LNCAP (cell line): ENCODE data around the gene PDE11A.

ENCODE experiments used
- CTCF ChIP-seq: fragments of 450-650 bp; IDR thresholded peaks from 2 replicates; pipeline ENCODE4 v1.5.1; 2017; ENCODE audit warnings: mild to moderate bottlenecking

The PDE11A gene

GRCh38 chr2:177682836-177683660, 389.5 kb downstream of the PDE11A start:
- TF ChIP-seq CTCF: no peak

- no peak for TF ChIP-seq CTCF
Measured at GRCh38 chr2:177682006-177682405, 390.6 kb downstream of the PDE11A start.

DNA sequence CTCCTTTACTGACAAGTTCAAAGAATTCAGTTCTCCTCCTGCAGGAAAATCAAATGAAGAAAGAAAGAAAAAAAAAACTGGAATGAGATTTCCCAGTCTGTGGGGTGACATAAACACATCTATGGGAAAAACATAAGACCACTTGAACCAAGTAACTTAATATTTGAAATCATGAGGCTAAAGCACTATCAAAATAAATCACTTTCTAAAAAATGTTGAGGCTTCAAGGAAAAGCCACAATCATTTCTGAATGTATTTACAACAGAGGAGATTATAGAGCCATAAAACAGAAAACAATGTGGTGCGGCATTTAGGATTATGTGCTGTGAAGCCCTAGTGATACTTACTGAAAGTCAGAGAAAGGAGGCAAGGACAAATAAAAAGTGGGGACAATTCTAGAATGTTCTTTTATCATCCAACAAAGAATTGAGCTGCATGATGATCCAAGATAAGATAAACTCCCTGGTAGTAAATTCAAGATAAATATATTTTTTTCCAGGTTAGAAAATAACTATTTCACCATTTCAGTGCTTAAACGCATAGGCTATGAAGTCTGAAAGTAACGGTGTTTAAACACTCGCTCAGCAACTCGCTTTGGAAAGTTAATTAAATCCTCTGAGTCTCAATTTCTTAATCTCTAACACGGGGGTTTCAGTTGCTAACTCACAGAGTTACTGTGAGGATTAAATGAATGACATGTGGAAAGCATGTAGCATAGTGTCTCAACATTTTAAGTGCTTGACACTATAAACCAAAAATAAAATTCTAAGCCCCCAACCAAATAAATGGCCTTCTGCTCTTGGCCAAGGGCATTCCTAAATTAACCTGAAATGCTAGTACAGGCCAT, 391.5 kb downstream of the PDE11A start:
- TF ChIP-seq CTCF: no peak

DNA sequence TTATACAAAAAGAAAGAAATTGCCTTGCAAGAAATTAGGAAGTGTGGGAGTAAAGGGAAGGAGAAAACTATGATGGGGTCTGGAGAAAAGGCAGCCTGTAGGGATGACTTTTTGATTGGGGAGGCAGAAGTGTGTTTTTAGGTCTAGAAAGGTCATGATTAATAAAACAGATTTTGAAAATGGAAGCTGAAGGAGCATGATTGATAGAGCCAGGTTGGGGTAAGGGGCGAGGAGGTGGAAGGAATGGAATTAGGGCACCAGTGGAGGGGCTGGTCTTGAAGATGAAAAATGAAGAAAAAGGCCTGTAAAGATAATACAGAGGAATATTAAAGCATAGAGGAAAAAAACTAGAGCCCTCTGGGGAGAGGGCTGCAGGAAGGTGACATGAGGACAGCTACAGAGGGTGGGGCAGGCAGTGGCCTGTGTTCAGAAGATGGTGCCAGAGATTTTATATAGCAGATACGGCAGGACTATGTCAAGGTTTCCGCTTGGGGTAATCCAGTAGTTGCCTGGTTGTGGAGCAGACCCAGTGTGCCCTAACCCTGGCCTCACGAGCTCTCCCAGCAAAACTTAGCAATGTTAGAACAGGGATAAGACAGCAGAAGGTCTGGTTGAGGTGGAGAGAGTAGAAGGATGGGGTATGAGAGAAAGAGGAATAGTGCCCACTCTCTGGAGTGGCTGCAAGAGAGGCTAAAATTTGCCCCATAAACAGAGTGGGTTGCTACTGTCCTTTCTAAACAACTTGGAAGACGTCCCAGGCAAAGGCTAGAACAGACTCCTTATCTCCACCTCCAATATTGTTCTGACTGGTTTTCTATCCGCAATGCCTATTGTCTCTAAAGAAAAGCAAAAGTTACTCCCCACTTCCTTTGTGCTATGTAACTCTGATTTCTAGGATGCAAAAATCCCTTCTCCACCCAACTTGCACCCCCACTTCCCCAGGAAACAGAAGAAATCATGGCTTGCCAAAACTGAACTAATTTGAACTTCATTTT, 392.7 kb downstream of the PDE11A start:
- TF ChIP-seq CTCF: no peak

DNA sequence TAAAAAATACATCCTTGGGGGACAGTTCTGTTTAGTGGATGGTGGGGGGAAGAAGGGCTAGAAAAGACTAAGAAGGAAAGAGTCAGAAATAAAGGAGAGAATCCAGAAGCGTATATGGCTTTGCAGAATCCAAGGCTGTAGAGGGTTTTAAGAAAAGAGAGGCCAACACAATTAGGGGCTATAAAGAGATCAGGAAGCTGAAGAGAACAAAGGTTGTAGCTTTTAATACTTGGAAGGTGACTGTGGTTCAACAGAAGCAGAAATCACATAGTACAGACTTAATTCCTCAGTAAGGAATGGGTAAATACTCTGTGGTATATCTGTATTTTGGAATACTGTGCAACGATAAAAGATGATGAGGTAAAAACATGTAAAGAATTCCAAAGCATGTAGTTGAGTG, 393.6 kb downstream of the PDE11A start:
- no peak for TF ChIP-seq CTCF

DNA sequence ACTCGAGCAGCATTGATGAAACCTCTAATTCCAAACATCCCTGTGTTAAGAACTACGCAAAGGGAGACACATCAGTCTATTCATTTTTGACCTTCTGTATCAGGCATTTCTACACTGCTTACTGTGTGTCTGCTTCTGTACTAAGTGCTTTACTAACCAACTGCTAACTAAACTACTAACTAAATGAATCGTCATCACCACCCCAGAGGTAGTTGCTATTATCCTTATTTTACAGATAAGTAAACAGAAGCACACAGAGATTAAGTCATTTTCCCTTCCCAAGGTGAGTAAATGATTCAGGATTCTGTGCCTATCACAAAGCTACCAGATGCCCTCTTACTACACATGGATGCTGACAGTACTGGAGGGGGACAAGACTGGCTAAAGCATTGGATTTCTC, 395.9 kb downstream of the PDE11A start:
- TF ChIP-seq CTCF: no peak

DNA sequence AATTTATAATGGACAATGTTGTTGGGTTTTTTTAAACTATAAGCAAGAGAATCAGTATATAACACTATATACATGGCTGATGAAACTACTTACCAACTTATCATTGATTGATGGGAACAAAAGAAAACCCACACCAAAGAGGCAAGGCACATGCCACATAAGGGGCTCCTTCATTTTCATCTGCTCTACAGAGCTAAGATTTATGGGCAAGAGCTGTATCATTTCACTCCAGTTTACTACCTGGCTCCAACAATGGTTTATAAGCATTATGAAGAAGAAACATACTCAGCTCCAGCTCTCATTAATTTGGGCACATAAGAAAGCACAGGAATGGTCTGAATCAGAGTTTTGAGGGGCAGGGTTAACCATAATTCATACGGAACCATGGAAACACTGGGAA, 396.8 kb downstream of the PDE11A start:
- TF ChIP-seq CTCF: no peak
